BJ (cell line): Measurements from ENCODE around the gene GIT2. TPM values are rescaled to one million over a fixed set of nuclear protein-coding genes. Genes with fewer than 3 reads are reported as not detected.
"Not testable (repeated sequence)": the region's sequence is repeated elsewhere in the genome, so short reads cannot be mapped to it uniquely, and the experiment has no call there.

ENCODE experiments used
- CTCF ChIA-PET: fragments of 350-600 bp; formaldehyde crosslinking; extraction: SDS; loops from one replicate; lab custom pipeline; 2021; ENCODE audit warnings: antibody characterized with exemption, inconsistent platforms; lab: Yijun Ruan, JAX
- POLR2A ChIA-PET: fragments of 300-600 bp; sonication (Branson Sonifier 250); formaldehyde crosslinking; extraction: SDS; loops from one replicate; lab custom pipeline; 2021; ENCODE audit warnings: antibody characterized with exemption; lab: Charles Lee
- DNase-seq: peaks from one replicate; pipeline ENCODE4 v3.0.0-alpha.2; 2011; ENCODE audit warnings: low read depth
- H3K27me3 ChIP-seq: 2 replicates; pipeline ENCODE4 v1.6.0; 2011; ENCODE audit warnings: low read length; ENCODE audit not compliant: control insufficient read depth, insufficient read depth
- H3K36me3 ChIP-seq: 2 replicates; pipeline ENCODE4 v1.5.1; 2011; ENCODE audit warnings: low read length; ENCODE audit not compliant: control insufficient read depth, insufficient read depth
- H3K4me3 ChIP-seq: 2 replicates; pipeline ENCODE4 v1.5.1; 2011; ENCODE audit warnings: low read depth, mild to moderate bottlenecking, control low read depth, low read length
- polyA plus RNA-seq: library from polyadenylated mRNA; depleted of rRNA; stranded (reverse); fragments of >200 nt; gene quantifications from 2 replicates; pipeline ENCODE4 v1.2.3, GENCODE V29; 2011
- TF ChIP-seq, protein P1 (sequence below): IDR thresholded peaks from 2 replicates; pipeline ENCODE4 v1.5.1; 2011; ENCODE audit warnings: low read depth, mild to moderate bottlenecking, control low read depth, inconsistent platforms, low read length, moderate library complexity; ENCODE audit not compliant: insufficient read depth

Gene GIT2
- polyA plus RNA-seq, 1 experiment = 49.0 TPM

DNA sequence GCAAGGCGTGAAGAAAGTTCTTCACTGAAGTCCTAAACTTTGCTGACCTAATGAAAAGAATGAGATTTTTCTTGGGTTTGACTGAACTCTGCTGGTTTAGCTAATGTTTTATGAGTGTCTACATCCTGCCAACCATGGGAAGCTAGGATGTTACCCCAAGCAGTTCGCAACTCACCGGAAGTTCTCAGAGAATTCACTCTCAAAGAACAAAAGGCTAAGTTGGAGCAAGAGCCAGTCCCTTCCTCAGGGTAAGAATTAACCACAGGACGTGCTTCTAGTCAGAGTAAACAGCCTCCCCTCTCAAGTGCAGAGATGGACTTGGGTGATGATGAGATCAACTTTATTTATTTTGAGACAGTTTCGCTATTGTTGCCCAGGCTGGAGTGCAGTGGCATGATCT is 58.8 kb downstream of the GIT2 start:
- TF ChIP-seq, protein P1, sequence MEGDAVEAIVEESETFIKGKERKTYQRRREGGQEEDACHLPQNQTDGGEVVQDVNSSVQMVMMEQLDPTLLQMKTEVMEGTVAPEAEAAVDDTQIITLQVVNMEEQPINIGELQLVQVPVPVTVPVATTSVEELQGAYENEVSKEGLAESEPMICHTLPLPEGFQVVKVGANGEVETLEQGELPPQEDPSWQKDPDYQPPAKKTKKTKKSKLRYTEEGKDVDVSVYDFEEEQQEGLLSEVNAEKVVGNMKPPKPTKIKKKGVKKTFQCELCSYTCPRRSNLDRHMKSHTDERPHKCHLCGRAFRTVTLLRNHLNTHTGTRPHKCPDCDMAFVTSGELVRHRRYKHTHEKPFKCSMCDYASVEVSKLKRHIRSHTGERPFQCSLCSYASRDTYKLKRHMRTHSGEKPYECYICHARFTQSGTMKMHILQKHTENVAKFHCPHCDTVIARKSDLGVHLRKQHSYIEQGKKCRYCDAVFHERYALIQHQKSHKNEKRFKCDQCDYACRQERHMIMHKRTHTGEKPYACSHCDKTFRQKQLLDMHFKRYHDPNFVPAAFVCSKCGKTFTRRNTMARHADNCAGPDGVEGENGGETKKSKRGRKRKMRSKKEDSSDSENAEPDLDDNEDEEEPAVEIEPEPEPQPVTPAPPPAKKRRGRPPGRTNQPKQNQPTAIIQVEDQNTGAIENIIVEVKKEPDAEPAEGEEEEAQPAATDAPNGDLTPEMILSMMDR = no peak
- H3K27me3 ChIP-seq = no peaks in the 10 kb centered on the region
- ChIA-PET POLR2A (no interaction called here), CTCF (interaction anchor here (1.2 kb wide), 3 partner anchors 9 to 105 kb away, joined by 3 to 6 read pairs (median 3); no protein-coding TSS in a partner anchor)
- peaks cover 17% of the 10 kb centered on the region for H3K36me3 ChIP-seq
- no peak overlapping the region for H3K4me3 ChIP-seq
- DNase-seq = no peak

DNA sequence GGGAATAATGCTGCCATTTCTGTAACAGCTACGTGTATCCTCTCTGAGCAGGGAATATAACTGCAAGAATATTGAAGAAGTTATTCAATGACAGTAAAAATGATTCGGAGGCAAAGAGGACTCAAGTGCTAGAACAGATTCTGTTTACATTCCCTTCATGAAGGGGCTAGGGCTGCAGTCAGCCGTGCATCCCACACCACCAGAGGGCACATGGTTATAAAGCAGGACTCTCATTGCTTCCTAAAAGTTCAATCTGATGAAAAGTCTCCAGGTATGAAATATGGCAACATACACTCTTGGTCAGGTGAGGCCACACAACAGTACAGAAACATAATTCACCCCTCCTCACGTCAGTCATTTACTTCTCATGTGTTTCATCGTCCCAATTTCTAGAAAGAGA is 62.1 kb downstream of the GIT2 start:
- ChIA-PET POLR2A (no interaction called here), CTCF (interaction anchor here (0.9 to 1.1 kb wide), 5 partner anchors 15 to 497 kb away, joined by 3 read pairs; no protein-coding TSS in a partner anchor)
- DNase-seq = no peak
- TF ChIP-seq, protein P1 = peak; percentile 71
- H3K4me3 ChIP-seq = no peak overlapping the region
- H3K27me3 ChIP-seq = no peaks in the 10 kb centered on the region
- peaks cover 24% of the 10 kb centered on the region for H3K36me3 ChIP-seq

DNA sequence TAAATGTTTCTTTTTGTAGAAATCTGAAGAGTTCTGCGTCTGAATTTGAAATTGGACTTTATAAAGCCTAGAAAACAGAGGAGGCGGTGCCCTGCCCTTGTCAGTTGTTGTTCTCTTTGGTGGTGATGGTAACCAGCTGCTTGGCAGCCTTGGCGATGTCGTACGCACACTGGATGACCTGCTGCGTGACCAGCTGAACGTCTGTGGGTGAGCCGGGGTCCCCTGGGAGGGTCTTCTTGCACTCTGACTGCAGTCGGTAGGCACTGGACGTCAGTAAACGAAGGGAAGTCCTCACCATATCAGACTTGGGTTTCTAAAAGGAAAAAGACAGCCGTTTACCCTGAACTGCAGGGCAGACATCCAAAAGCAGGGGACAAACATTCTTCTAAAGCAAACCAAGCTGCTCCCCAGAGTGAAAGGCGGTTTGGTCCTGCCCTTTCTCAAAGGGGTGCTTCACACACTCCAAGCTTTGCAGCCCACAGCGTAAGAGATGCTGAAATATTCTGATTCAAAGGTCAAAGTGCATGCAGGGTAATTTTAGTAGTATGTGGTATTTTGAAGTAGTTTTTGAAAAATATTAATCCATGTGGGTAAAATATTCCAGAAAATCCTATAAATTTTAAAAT is 63.2 kb downstream of the GIT2 start:
- Histone ChIP-seq H3K36me3 (peaks cover 21% of the 10 kb centered on the region), H3K4me3 (no peak overlapping the region), H3K27me3 (no peaks in the 10 kb centered on the region)
- no peak for DNase-seq
- POLR2A ChIA-PET = interaction anchor here (0.6 kb wide), 1 partner anchor 18 kb away, joined by 3 read pairs; no protein-coding TSS in a partner anchor
- TF ChIP-seq, protein P1 = no peak
- CTCF ChIA-PET = interaction anchor here (0.9 to 1.6 kb wide), 7 partner anchors 14 to 88 kb away, joined by 3 to 5 read pairs (median 3); partner anchors contain the start of gene TCHP

DNA sequence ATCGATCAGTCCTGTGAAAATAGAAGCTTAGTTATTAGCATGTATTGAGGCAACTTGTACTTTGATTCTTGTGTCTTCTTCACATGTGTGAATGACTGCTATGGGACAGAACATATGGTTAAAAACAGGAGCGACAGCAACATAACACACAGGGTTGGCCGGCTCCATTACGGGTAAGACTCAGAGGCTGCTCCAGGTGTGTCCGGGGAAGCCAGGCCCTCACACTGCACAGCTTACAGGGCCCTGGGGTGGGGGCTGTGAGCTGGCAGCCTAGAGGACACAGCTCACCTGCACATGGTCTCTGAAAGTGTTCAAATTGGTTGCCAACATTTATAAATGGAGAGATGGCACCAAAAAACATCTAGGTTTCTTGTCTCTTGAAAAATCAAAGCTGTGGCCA is 65.0 kb downstream of the GIT2 start:
- Histone ChIP-seq H3K36me3 (peaks cover 19% of the 10 kb centered on the region), H3K4me3 (no peak overlapping the region), H3K27me3 (no peaks in the 10 kb centered on the region)
- POLR2A ChIA-PET = interaction anchor here (0.7 kb wide), 2 partner anchors 10 to 19 kb away, joined by 3 read pairs; no protein-coding TSS in a partner anchor
- no peak for DNase-seq
- CTCF ChIA-PET = interaction anchor here (1.0 to 1.4 kb wide), 4 partner anchors 10 to 76 kb away, joined by 3 to 4 read pairs (median 4); no protein-coding TSS in a partner anchor
- TF ChIP-seq, protein P1 = no peak

DNA sequence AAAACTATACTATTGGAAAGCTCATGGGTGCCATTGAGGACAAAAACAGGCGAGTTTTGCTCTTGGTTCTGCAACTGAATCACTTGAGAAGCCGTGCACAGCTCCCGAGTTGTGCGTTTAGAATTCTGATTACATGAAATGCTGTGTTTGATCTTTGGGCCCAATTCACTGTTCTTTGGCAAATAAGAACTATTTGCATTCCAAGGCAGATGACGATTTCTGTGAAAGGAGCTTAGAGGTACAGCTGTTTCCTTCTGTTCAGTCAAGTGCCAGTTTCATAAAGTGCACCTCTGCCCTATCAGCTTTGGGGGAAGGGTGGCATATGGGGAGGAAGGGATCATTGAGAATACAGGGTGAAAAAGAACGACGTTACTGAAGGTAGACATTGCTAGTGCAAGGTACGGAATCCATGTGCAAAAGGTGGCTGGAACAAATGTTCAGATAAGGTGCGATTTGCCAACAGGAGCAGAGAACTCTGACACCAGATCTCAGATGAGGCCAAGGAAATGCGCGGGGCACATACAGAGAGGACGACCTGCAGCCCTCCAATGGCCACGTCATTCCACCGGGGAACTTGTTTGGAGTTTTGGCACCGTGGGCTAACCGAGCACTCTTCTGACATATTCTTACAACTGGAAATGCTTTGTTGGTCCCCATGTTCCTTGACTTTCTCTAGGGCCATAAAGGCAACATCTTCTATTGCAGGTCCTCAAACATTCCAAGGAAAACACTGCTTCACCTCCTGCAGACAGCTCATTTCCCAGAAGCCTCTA is 66.0 kb downstream of the GIT2 start:
- no peak overlapping the region for H3K4me3 ChIP-seq
- DNase-seq = no peak
- peaks cover 17% of the 10 kb centered on the region for H3K36me3 ChIP-seq
- ChIA-PET CTCF (interaction anchor here (1.0 to 1.7 kb wide), 5 partner anchors 9 to 85 kb away, joined by 3 to 7 read pairs (median 4); no protein-coding TSS in a partner anchor), POLR2A (interaction anchor here (0.7 kb wide), 3 partner anchors 9 to 18 kb away, joined by 3 to 4 read pairs (median 3); no protein-coding TSS in a partner anchor)
- TF ChIP-seq, protein P1 = no peak
- no peaks in the 10 kb centered on the region for H3K27me3 ChIP-seq

DNA sequence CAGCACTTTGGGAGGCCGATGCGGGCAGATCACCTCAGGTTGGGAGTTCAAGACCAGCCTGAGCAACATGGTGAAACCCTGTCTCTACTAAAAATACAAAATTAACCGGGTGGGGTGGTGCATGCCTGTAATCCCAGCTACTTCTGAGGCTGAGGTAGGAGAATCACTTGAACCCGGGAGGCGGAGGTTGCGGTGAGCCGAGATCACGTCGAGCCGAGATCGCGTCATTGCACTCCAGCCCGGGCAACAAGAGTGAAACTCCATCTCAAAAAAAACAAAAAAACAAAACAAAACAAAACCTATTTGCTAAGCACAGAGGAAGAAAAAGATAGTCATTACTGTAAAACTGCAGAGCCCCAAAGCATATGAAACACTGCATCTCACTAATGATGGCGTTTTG is 66.8 kb downstream of the GIT2 start:
- CTCF ChIA-PET = interaction anchor here (0.7 to 3.8 kb wide), 7 partner anchors 10 to 502 kb away, joined by 3 to 33 read pairs (median 4); no protein-coding TSS in a partner anchor
- POLR2A ChIA-PET, H3K4me3 ChIP-seq, H3K27me3 ChIP-seq, DNase-seq: not testable (repeated sequence)
- peaks cover 19% of the 10 kb centered on the region for H3K36me3 ChIP-seq
